Esophagus muscularis mucosa (tissue), 4 donors: Measurements from ENCODE around the gene SKIL. TPM values are rescaled to one million over a fixed set of nuclear protein-coding genes. Genes with fewer than 3 reads are reported as not detected.

Experiments
- DNase-seq: peaks from one replicate; pipeline ENCODE4 v3.0.0-alpha.2; 2017; ENCODE audit errors: extremely low spot score
- H3K27ac ChIP-seq, 4 donors: fragments of 200-600 bp; sonication (generic); replicated peaks in 1 of 4; 1 replicate in 3 of 4; 2 replicates in 1 of 4; pipeline ENCODE4 v1.5.1; 2016 to 2019; ENCODE audit warnings: mild to moderate bottlenecking in 1 of 4
- H3K27me3 ChIP-seq, 4 donors: fragments of 200-600 bp; sonication (generic); one replicate each; pipeline versions ENCODE4 v1.5.1 to v1.6.0; 2016 to 2019
- H3K36me3 ChIP-seq, 4 donors: fragments of 200-600 bp; sonication (generic); one replicate each; pipeline ENCODE4 v1.5.1; 2016 to 2019
- H3K4me1 ChIP-seq, 4 donors: fragments of 200-600 bp; sonication (generic); one replicate each; pipeline ENCODE4 v1.5.1; 2016 to 2019
- H3K4me3 ChIP-seq, 4 donors: fragments of 200-600 bp; sonication (generic); 1 replicate in 2 of 4; 2 replicates in 2 of 4; pipeline ENCODE4 v1.5.1; 2016 to 2019; ENCODE audit warnings: mild to moderate bottlenecking in 4 of 4, moderate library complexity in 1 of 4
- H3K9me3 ChIP-seq, 4 donors: fragments of 200-600 bp; sonication (generic); 1 replicate in 3 of 4; 2 replicates in 1 of 4; pipeline ENCODE4 v1.5.1; 2016 to 2019
- CTCF ChIP-seq, 3 experiments: fragments of 200-600 bp in 2 of 3; fragments of 450-650 bp in 1 of 3; sonication (generic) in 2 of 3; IDR thresholded peaks; one replicate each; pipeline ENCODE4 v1.5.1; 2017 to 2019; ENCODE audit warnings: antibody characterized with exemption in 3 of 3, mild to moderate bottlenecking in 2 of 3, moderate library complexity in 1 of 3
- EP300 ChIP-seq: sonication (generic); formaldehyde crosslinking; IDR thresholded peaks from one replicate; pipeline ENCODE4 v1.6.1; 2017; ENCODE audit warnings: antibody characterized with exemption
- POLR2A ChIP-seq: fragments of 450-650 bp; IDR thresholded peaks from one replicate; pipeline ENCODE4 v1.6.1; 2017; ENCODE audit warnings: antibody characterized with exemption, moderate library complexity, mild to moderate bottlenecking, low read depth
- POLR2AphosphoS5 ChIP-seq, 2 donors: sonication (generic); formaldehyde crosslinking; IDR thresholded peaks; one replicate each; pipeline ENCODE4 v1.6.1; 2017; ENCODE audit warnings: antibody characterized with exemption in 2 of 2
- WGBS: methylation state at CpG from one replicate; pipeline ENCODE4 v1.1.5; 2018; 5-methylcytosine and 5-hydroxymethylcytosine counted together
- intact Hi-C: fragments of 100-400 bp; cut with DNase I; formaldehyde crosslinking; loops from one replicate; pipeline ENCODE4 v1.15.1; 2023
- total RNA-seq, 4 donors: library from RNA; depleted of rRNA; stranded (reverse); fragments of >200 nt; gene quantifications; one replicate each; pipeline versions ENCODE4 v1.1.0 to v1.2.1, GENCODE V29; 2016

SKIL gene
- total RNA-seq, 4 donors from 2014 or later, result 34.7 to 54.4 (median 39.5) TPM

GRCh38 chr3:170367797-170368196 lies 10.3 kb downstream of the SKIL start:
- intact Hi-C loops, result no loop called here
- H3K9me3 ChIP-seq, result no peaks in the 10 kb centered on the region
- H3K27ac ChIP-seq, result no peak overlapping the region
- H3K4me1 ChIP-seq, result peaks cover 9 to 42% (median 28%) of the 10 kb centered on the region in 4 donors
- H3K27me3 ChIP-seq, result no peaks in the 10 kb centered on the region
- H3K4me3 ChIP-seq, result no peak overlapping the region
- DNase-seq, result no peak
- peaks cover 0 to 11% (median 4%) of the 10 kb centered on the region in 4 donors for H3K36me3 ChIP-seq
- 76% methylated on average over 4 of the region's 4 CpGs for WGBS
- TF ChIP-seq EP300 (no peak), POLR2A (no peak), CTCF (IDR thresholded peaks at IDR 0.05) (no peak), POLR2AphosphoS5 (IDR thresholded peaks at IDR 0.05) (no peak)

- H3K27ac ChIP-seq, result no peak overlapping the region
- peaks cover 5 to 34% (median 19%) of the 10 kb centered on the region in 4 donors for H3K4me1 ChIP-seq
- WGBS, result 85% methylated on average over 2 of the region's 2 CpGs
- H3K9me3 ChIP-seq, result no peaks in the 10 kb centered on the region
- peaks cover 0 to 9% (median 4%) of the 10 kb centered on the region in 4 donors for H3K36me3 ChIP-seq
- H3K4me3 ChIP-seq, result no peak overlapping the region
- H3K27me3 ChIP-seq, result no peaks in the 10 kb centered on the region
- DNase-seq, result no peak
- TF ChIP-seq CTCF (IDR thresholded peaks at IDR 0.05), result peak; percentile 31 to 45 (median 31)
- no peak for TF ChIP-seq EP300
- intact Hi-C loops, result no loop called here
These were observed 11.4 kb downstream of the SKIL start for GRCh38 chr3:170368921-170369320.

GRCh38 chr3:170372190-170372879 lies 14.8 kb downstream of the SKIL start:
- peaks cover 0 to 8% (median 3%) of the 10 kb centered on the region in 4 donors for H3K36me3 ChIP-seq
- no peak overlapping the region for H3K4me3 ChIP-seq
- H3K27ac ChIP-seq, result no peak overlapping the region
- peaks cover 10 to 30% (median 21%) of the 10 kb centered on the region in 4 donors for H3K4me1 ChIP-seq
- intact Hi-C loops, result no loop called here
- H3K27me3 ChIP-seq, result no peaks in the 10 kb centered on the region
- DNase-seq, result no peak
- H3K9me3 ChIP-seq, result no peaks in the 10 kb centered on the region
- 75% methylated on average over 2 of the region's 2 CpGs for WGBS
- TF ChIP-seq CTCF (IDR thresholded peaks at IDR 0.05), result no peak
- TF ChIP-seq POLR2AphosphoS5 (IDR thresholded peaks at IDR 0.05), result no peak

- H3K27me3 ChIP-seq, result no peaks in the 10 kb centered on the region
- 88% methylated on average over 1 of the region's 1 CpG for WGBS
- TF ChIP-seq CTCF (IDR thresholded peaks at IDR 0.05) (no peak), EP300 (no peak), POLR2A (no peak), POLR2AphosphoS5 (IDR thresholded peaks at IDR 0.05) (no peak)
- H3K27ac ChIP-seq, result no peak overlapping the region
- H3K4me1 ChIP-seq, result no peaks in the 10 kb centered on the region
- no peak for DNase-seq
- H3K36me3 ChIP-seq, result peaks cover 19 to 81% (median 64%) of the 10 kb centered on the region in 4 donors
- H3K4me3 ChIP-seq, result no peak overlapping the region
- H3K9me3 ChIP-seq, result no peaks in the 10 kb centered on the region
- intact Hi-C loops, result no loop called here
These were observed 26.1 kb downstream of the SKIL start for GRCh38 chr3:170383567-170383966.

GRCh38 chr3:170386468-170386867 lies 29.0 kb downstream of the SKIL start:
- Histone ChIP-seq H3K4me3 (no peak overlapping the region), H3K4me1 (no peaks in the 10 kb centered on the region), H3K9me3 (no peaks in the 10 kb centered on the region), H3K27me3 (no peaks in the 10 kb centered on the region), H3K27ac (no peak overlapping the region), H3K36me3 (peaks cover 18 to 94% (median 71%) of the 10 kb centered on the region in 4 donors)
- no peak for TF ChIP-seq CTCF (IDR thresholded peaks at IDR 0.05)
- TF ChIP-seq EP300, result no peak
- TF ChIP-seq POLR2AphosphoS5 (IDR thresholded peaks at IDR 0.05), result no peak
- no peak for TF ChIP-seq POLR2A
- intact Hi-C loops, result no loop called here
- no peak for DNase-seq
- 87% methylated on average over 3 of the region's 3 CpGs for WGBS
